Subcutaneous abdominal adipose tissue (tissue), 5 donors: ENCODE measurements around the gene PIP5KL1.

Experiments used
- H3K27ac ChIP-seq: one replicate; pipeline ENCODE4 v1.7.0; 2013; ENCODE audit warnings: low read depth, mild to moderate bottlenecking, inconsistent platforms, low read length, moderate library complexity
- H3K27me3 ChIP-seq, 5 donors: one replicate each; pipeline ENCODE4 v1.7.0; 2013; ENCODE audit warnings: low read length in 5 of 5, inconsistent platforms in 1 of 5; ENCODE audit not compliant: control insufficient read depth in 5 of 5, insufficient read depth in 4 of 5
- H3K36me3 ChIP-seq, 5 donors: one replicate each; pipeline ENCODE4 v1.7.0; 2013; ENCODE audit warnings: low read length in 5 of 5; ENCODE audit not compliant: control insufficient read depth in 5 of 5, insufficient read depth in 5 of 5
- H3K4me1 ChIP-seq, 5 donors: one replicate each; pipeline ENCODE4 v1.7.0; 2013; ENCODE audit warnings: low read length in 5 of 5, mild to moderate bottlenecking in 3 of 5, moderate library complexity in 1 of 5; ENCODE audit not compliant: control insufficient read depth in 5 of 5, insufficient read depth in 5 of 5
- H3K4me3 ChIP-seq, 5 donors: one replicate each; pipeline ENCODE4 v1.7.0; 2013; ENCODE audit warnings: low read length in 5 of 5, low read depth in 1 of 5
- H3K9ac ChIP-seq, 5 donors: one replicate each; pipeline ENCODE4 v1.7.0; 2013; ENCODE audit warnings: low read length in 5 of 5, mild to moderate bottlenecking in 4 of 5, moderate library complexity in 3 of 5
- H3K9me3 ChIP-seq, 5 donors: one replicate each; pipeline ENCODE4 v1.7.0; 2013; ENCODE audit warnings: low read length in 5 of 5; ENCODE audit not compliant: control insufficient read depth in 5 of 5
- donor health status: healthy.
- donor health status: healthy.
- donor health status: healthy.
- donor health status: healthy.
- donor health status: healthy.

The PIP5KL1 gene

DNA sequence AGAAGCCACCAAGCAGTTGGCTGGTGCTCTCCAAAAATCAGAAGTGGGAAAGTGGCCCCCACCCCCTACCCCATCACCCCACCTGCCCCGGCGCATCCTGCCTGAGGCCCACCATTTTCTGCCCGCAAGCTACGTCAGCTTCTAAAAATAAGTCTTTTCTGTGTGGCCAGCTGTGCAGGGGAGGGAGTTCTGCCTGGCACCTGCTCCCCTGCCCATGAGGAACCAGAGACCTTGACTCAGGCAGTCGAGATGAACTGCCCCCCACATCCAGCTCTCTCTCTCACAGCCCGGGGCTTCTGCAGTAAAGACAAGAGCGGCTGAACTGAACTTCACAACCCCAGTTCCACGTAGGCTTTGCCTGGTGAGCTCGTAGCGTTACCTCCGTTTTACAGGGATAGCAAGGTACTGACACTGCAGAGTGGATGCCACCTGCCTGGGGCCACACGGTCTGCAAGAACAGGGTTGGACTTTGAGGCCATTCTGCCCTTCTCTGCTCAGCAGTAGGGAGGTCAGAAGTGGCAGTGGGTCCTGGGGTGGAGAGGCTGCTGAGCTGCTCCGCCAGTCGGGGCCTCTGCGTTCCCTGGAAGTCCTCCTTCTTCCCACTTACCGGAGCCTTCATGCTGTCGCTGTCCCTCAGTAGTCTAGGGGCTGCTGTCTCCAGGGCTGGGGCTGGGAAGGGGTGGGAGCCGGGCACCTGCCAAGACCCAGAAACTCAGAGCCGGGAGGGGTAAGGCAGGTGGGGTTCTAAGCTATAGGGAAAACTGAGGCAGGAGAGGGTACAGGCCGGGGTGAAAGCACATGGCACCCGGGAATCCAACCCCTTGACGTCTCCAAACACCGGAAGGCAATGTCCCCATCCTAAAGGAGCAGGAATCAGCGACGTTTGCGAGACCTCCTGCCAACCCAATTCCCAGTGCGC is 14.5 kb downstream of the PIP5KL1 start:
- peaks cover 15 to 53% (median 45%) of the 10 kb centered on the region in 5 donors for H3K4me1 ChIP-seq
- peaks cover 0 to 2% (median 0%) of the 10 kb centered on the region in 5 donors for H3K27me3 ChIP-seq
- no peak overlapping the region for H3K27ac ChIP-seq
- no peaks in the 10 kb centered on the region for H3K9me3 ChIP-seq
- peak overlapping the region; percentile 78 to 86 (median 81) for H3K4me3 ChIP-seq
- peaks cover 0 to 19% (median 13%) of the 10 kb centered on the region in 5 donors for H3K36me3 ChIP-seq
- H3K9ac ChIP-seq = peak overlapping the region; percentile 16 to 82 (median 63)

DNA sequence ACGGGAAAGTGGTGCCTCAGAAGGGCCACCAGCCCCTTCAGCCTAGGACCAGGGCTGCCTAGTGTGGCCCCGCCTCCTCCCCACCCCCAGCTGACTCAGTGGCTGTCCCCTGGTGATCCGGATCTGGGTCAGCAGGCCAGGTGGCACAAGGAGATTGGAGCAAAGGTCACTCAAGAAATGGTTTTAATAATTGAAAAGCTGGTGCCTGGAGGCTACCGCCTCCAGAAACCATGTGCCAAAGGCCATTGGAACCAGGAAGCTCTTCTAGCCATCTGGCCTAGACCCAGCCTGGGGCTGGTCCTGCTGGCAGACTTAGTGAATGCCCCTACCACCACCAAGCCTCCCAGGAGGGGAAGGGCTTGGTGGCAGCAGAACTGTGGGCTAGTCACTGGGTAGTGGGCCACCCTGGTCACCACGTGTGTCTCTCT is 15.2 kb downstream of the PIP5KL1 start:
- Histone ChIP-seq H3K9me3 (no peaks in the 10 kb centered on the region), H3K9ac (peak overlapping the region in 2 of 5 donors; percentile 14 to 48), H3K36me3 (peaks cover 0 to 25% (median 16%) of the 10 kb centered on the region in 5 donors), H3K27ac (peak overlapping the region; percentile 30), H3K4me3 (no peak overlapping the region), H3K27me3 (peaks cover 0 to 2% (median 0%) of the 10 kb centered on the region in 5 donors), H3K4me1 (peaks cover 15 to 52% (median 45%) of the 10 kb centered on the region in 5 donors)

DNA sequence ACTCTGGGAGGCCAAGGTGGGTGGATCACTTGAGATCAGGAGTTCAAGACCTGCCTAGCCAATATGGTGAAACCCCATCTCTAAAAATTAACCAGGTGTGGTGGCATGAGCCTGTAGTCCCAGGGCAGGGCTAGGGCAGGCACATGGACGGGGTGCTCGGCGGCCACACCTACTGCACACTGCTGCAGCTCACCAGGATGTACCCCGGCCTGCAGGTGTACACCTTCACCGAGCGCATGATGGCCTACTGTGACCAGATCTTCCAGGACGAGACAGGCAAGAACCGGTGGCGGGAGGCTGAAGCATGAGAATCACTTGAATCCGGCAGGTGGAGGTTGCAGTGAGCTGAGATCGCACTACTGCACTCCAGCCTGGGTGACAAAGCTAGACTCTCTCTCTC is 16.9 kb downstream of the PIP5KL1 start:
- Histone ChIP-seq H3K9ac (no peak overlapping the region), H3K9me3 (no peaks in the 10 kb centered on the region), H3K27ac (no peak overlapping the region), H3K4me3 (no peak overlapping the region), H3K36me3 (peaks cover 0 to 32% (median 23%) of the 10 kb centered on the region in 5 donors), H3K27me3 (no peaks in the 10 kb centered on the region), H3K4me1 (peaks cover 6 to 38% (median 35%) of the 10 kb centered on the region in 5 donors)

DNA sequence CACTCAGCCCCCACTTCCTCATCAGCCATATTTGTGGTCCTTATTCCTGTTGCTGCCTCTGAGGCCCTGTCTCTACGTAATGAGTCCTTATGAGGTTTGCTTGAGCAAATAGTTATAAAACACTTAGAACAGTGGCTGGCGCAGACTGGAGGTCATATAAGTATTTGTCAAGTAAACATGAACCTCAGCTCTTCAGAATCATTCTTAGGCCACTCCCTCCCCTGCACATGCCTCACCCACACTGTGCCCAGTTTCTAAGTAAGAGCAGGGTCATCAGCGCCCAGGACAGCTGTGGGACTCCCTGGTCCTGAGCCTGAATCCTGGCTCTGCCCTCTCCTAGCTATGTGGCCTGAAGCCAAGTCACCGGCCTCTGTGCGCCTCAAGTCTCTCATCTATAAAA is 17.7 kb downstream of the PIP5KL1 start:
- Histone ChIP-seq H3K36me3 (peaks cover 0 to 39% (median 28%) of the 10 kb centered on the region in 5 donors), H3K27ac (no peak overlapping the region), H3K9ac (no peak overlapping the region), H3K4me1 (peaks cover 5 to 31% (median 27%) of the 10 kb centered on the region in 5 donors), H3K9me3 (no peaks in the 10 kb centered on the region), H3K4me3 (no peak overlapping the region), H3K27me3 (no peaks in the 10 kb centered on the region)

DNA sequence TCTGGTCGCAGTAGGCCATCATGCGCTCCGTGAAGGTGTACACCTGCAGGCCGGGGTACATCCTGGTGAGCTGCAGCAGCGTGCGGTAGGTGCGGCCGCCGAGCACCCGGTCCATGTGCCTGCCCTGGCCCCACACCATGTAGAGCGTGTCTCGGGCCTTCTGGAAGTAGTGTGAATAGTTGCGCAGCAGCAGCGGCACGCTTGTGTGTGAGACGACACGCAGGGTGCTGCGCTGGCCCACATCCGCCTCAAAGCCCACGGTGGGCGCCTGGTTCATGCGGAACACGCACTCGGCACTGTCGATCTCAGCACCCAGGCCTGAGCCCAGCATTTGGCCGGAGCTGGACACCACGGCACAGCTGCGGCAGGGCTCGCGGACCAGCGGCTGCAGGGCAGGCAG is 18.3 kb downstream of the PIP5KL1 start:
- Histone ChIP-seq H3K9ac (no peak overlapping the region), H3K4me1 (peaks cover 5 to 26% (median 23%) of the 10 kb centered on the region in 5 donors), H3K9me3 (no peaks in the 10 kb centered on the region), H3K27ac (no peak overlapping the region), H3K4me3 (no peak overlapping the region), H3K27me3 (no peaks in the 10 kb centered on the region), H3K36me3 (peaks cover 0 to 41% (median 28%) of the 10 kb centered on the region in 5 donors)

DNA sequence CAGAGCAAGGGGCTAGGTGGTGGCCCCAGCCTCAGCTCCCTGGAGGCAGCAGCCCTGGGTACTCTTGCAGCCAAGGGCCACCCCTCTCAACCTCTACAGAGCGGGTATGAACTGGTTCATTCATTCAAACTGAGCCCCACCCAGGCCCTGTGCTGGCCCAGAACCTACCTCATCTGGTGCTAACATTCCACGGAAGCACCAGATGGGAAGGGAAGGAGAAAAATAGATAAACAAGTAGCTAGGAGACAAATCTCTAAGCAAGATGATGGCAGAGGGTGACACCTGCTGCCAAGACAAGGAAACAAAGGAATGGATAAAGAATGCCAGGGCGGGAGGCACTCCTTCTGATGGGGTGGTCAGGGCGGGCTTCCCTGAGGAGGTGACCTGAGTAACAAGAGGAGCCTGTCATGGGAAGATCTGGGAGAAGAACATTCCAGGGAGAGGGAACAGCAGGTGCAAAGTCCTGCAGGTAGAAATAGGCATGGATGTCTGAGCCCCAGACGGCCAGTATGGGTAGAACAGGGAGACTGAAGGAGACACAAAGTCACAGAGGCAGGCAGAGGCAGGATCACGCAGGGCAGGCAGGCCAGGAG is 19.9 kb downstream of the PIP5KL1 start:
- Histone ChIP-seq H3K4me3 (no peak overlapping the region), H3K4me1 (peaks cover 2 to 30% (median 25%) of the 10 kb centered on the region in 5 donors), H3K9me3 (no peaks in the 10 kb centered on the region), H3K27me3 (no peaks in the 10 kb centered on the region), H3K36me3 (peaks cover 0 to 41% (median 28%) of the 10 kb centered on the region in 5 donors), H3K27ac (no peak overlapping the region), H3K9ac (no peak overlapping the region)

DNA sequence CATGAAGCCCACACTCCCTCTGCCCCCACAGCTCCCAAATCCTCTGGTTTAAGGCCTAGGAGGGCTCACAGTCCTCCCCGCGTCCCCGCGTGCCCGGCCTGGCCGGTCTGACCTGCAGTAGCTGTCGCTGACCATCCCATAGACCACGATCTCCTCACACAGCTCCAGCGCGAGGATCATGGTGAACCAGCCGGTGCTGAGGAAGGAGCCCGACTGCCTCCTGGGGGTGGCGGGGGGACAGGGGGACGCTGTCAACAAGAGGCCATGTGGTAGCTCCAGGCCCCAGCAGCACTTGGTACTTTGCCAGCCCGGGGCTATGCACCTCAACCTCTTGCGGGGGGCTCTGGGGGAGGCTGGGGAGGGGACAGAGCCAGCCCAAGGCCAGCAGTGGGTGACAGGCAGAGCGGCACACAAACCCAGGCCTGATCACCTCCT is 20.7 kb downstream of the PIP5KL1 start:
- Histone ChIP-seq H3K27ac (no peak overlapping the region), H3K9me3 (no peaks in the 10 kb centered on the region)

DNA sequence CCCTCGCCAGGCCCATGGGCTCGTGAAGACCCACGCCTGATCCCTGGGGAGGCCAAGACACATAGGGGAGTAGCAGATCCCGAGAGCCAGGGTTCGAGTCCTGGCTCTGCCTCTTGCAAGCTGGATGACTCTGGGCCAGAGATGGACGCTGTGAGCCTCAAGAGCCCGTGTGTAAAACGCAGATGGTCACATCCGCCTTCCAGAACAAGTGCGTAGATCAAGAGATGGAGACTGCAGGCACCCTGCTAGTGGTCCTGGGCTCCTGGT is 22.0 kb downstream of the PIP5KL1 start:
- no peak overlapping the region for H3K27ac ChIP-seq
- no peak overlapping the region for H3K4me3 ChIP-seq
- H3K4me1 ChIP-seq = peaks cover 5 to 37% (median 36%) of the 10 kb centered on the region in 5 donors
- H3K27me3 ChIP-seq = no peaks in the 10 kb centered on the region
- H3K9me3 ChIP-seq = no peaks in the 10 kb centered on the region
- no peak overlapping the region for H3K9ac ChIP-seq
- peaks cover 0 to 41% (median 28%) of the 10 kb centered on the region in 5 donors for H3K36me3 ChIP-seq

More for the DNA sequence above, 20.7 kb downstream of the PIP5KL1 start:
- Histone ChIP-seq H3K27me3 (no peaks in the 10 kb centered on the region), H3K9ac (no peak overlapping the region), H3K4me1 (peaks cover 0 to 29% (median 25%) of the 10 kb centered on the region in 5 donors), H3K36me3 (peaks cover 0 to 41% (median 28%) of the 10 kb centered on the region in 5 donors), H3K4me3 (no peak overlapping the region)

DNA sequence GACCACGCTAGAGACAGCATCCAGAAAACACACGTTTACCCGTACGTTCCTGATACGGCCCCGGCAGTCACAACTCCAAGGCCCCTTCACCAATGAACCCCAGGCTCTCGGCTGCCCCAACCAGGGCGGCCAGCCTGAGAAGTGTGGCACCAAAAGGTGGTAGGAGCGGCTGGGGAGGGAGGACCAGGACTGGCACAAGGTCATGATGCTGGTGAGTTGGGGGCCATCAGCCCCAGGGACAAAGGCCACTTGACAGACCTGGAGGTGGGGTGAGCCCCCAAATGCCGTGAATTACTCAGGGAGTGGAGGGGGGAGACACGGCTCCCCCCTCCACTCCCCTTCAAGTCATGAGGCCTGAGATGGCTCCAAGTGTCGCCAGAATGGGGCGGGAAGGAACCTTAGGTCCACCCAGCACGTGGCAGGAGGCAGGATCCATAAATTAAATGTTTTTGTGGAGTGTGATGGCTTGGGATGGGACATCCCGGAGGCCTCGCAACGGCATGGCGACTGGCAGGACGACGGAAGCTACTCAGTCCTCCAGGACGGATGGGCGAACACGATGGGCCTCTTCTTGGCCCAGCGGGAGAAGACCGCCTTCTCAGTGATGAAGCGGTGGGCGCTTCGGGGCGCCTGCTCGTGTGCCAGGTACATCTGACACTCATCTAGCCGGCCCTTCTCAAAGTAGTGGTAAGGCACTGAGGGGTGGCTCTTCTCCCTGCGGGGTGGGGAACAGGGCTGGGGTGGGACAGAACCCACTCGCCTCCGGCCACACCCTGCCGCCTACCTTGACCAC is 22.5 kb downstream of the PIP5KL1 start:
- Histone ChIP-seq H3K4me3 (no peak overlapping the region), H3K27me3 (no peaks in the 10 kb centered on the region), H3K36me3 (peaks cover 0 to 41% (median 28%) of the 10 kb centered on the region in 5 donors), H3K4me1 (peaks cover 9 to 43% (median 42%) of the 10 kb centered on the region in 5 donors), H3K27ac (no peak overlapping the region), H3K9ac (no peak overlapping the region), H3K9me3 (no peaks in the 10 kb centered on the region)
